ENCODE results near the gene GABBR2. TPM values are rescaled to one million over a fixed set of nuclear protein-coding genes. Genes with fewer than 3 reads are reported as not detected.

The GABBR2 gene
- total RNA-seq, 6 experiments from 2014 or later = not detected

DNA sequence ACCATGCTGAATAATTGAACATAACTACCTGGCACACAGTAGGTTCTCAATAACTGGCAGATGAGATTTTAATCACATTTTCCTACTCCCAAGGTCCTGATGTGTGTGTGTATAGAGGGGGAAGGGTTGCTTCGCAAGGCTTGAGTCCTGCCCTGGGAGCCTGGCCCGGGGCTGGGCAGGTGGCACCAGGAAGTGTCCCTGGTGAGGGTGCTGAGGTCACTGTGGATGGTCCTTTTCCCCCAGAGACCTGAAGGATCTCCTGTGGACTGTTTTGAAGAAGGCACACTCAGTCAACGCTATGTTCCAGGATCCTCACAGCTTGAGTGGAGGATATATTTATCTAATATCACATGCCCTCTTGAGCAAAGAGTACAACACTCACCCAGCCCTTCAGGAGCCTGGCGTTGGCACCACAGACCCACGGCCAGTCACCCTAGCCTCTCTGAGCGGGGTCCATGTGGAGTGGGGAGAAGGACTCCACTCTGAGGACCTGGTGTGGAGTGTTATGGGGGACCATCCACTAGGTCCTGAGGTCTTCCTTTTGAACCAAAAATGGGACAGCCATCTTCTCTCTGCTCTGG is 177.8 kb downstream of the GABBR2 start:
- Histone ChIP-seq H3K36me3 (no peaks in the 10 kb centered on the region), H3K27ac (no peak overlapping the region), H3K4me1 (no peaks in the 10 kb centered on the region), H3K4me3 (no peak overlapping the region), H3K27me3 (no peaks in the 10 kb centered on the region), H3K9me3 (no peaks in the 10 kb centered on the region)
- ATAC-seq (peak in 1 of 4 donors; percentile 27), DNase-seq (no peak)
- no peak for TF ChIP-seq CTCF (IDR thresholded peaks at IDR 0.05)
- WGBS (ENCODE audit: insufficient coverage, low coverage, low lambda C conversion rate, missing lambda C conversion rate) = 77% methylated on average over 4 of the region's 6 CpGs
- intact Hi-C loops (cut with DNase I) = no loop called here

GRCh38 chr9:98530275-98530674 is 178.5 kb downstream of the GABBR2 start:
- intact Hi-C loops (cut with DNase I) = no loop called here
- no peak for DNase-seq
- Histone ChIP-seq H3K9me3 (no peaks in the 10 kb centered on the region), H3K27ac (no peak overlapping the region), H3K4me1 (no peaks in the 10 kb centered on the region), H3K27me3 (no peaks in the 10 kb centered on the region), H3K36me3 (no peaks in the 10 kb centered on the region), H3K4me3 (no peak overlapping the region)
- ATAC-seq = no peak
- WGBS (ENCODE audit: insufficient coverage, low coverage, low lambda C conversion rate, missing lambda C conversion rate) = 60% methylated on average over 5 of the region's 8 CpGs
- TF ChIP-seq CTCF (IDR thresholded peaks at IDR 0.05) (no peak), POLR2A (IDR thresholded peaks at IDR 0.05) (no peak)

DNA sequence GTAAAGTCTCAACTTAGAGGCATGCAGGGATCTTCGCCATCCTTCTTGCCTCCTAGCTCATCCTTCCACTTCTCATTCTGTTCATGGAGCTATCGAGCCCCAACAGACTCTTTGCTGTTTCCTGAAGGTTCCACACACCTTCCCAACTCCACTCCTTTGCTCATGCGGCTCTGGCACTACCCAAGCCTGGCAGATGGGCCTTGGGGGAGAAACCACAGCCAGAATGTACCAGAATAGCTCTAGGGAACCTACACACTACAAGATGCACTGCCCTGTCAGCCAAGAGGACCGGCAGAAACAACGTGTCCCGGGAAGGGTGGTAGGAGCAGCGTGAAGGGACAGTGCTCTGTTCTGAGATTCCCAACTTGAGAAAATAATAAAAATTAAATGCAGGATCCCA is 178.9 kb downstream of the GABBR2 start:
- Histone ChIP-seq H3K4me1 (no peaks in the 10 kb centered on the region), H3K4me3 (no peak overlapping the region), H3K27ac (no peak overlapping the region), H3K27me3 (no peaks in the 10 kb centered on the region), H3K9me3 (no peaks in the 10 kb centered on the region), H3K36me3 (no peaks in the 10 kb centered on the region)
- DNase-seq (no peak), ATAC-seq (no peak)
- WGBS (ENCODE audit: insufficient coverage, low coverage, low lambda C conversion rate, missing lambda C conversion rate) = 80% methylated on average over 7 of the region's 7 CpGs
- intact Hi-C loops (cut with DNase I) = no loop called here
- TF ChIP-seq CTCF (IDR thresholded peaks at IDR 0.05) (no peak), POLR2A (IDR thresholded peaks at IDR 0.05) (no peak)

DNA sequence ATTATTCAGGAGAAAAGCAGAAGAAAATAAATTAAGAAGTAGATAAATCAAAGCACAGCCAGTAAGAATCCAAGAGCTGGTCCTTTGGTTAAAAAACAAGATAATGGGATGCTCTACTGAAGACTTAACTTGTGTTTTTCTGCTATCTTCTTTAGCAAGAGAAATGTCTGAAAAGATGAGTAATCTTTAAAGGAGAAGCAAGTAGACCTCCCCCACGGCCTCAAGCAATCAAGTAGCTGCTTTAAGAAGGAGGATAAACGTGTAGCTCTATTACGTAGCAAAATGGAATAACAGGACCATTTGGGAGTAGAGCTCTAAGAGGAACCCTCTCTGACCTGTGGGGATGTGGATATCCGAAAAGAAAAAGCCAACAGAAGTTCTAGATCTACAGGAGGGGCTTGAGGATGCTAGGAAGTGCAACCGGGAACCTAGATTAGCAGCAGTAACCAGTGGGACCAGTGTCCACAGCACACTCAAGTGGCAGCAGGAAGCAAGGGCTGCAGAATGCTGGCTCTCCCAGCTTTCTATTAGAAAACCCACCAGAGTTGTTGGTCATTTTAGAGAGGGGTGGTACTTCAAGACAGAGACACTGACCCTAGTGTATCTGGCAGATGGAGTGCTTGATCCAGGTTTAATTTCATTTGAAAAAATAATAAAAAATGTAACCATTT is 185.4 kb downstream of the GABBR2 start:
- Histone ChIP-seq H3K9me3 (no peaks in the 10 kb centered on the region), H3K4me1 (no peaks in the 10 kb centered on the region), H3K27me3 (no peaks in the 10 kb centered on the region), H3K27ac (no peak overlapping the region), H3K36me3 (no peaks in the 10 kb centered on the region), H3K4me3 (no peak overlapping the region)
- DNase-seq (no peak), ATAC-seq (peak in 1 of 4 donors; percentile 23)
- intact Hi-C loops (cut with DNase I) = no loop called here
- TF ChIP-seq CTCF (IDR thresholded peaks at IDR 0.05) = peak in 1 of 4 donors; percentile 27
- TF ChIP-seq POLR2A (IDR thresholded peaks at IDR 0.05) = no peak
- 33% methylated on average over 5 of the region's 5 CpGs for WGBS (ENCODE audit: insufficient coverage, low coverage, low lambda C conversion rate, missing lambda C conversion rate)

All from right lobe of liver (tissue), 6 donors.